Stimulated activated CD4-positive, alpha-beta T cell treated with anti-CD3 and anti-CD28 coated beads, TNF-alpha, amount 100 ng/mL, for 24 hours (primary cell): ENCODE data around the gene SHROOM4.

Source experiments
- DNase-seq, 3 experiments: peaks; one replicate each; pipeline ENCODE4 v3.0.0-alpha.2; 2020; ENCODE audit warnings: low read depth in 3 of 3

Gene SHROOM4

GRCh38 chrX:50813843-50814661 is at the start of gene SHROOM4:
Gene SHROOM4, minus strand, starts transcription at chrX:50814194. Its CDS starts 176 bp downstream, at chrX:50814018.
- DNase-seq = no peak

- DNase-seq = no peak
These were observed 49.5 kb upstream of the SHROOM4 start for GRCh38 chrX:50863471-50863870.

GRCh38 chrX:50860518-50860917 is 46.5 kb upstream of the SHROOM4 start:
- DNase-seq = no peak

- no peak for DNase-seq
These were observed 44.6 kb upstream of the SHROOM4 start for GRCh38 chrX:50858548-50858947.

- no peak for DNase-seq
These were observed 39.4 kb upstream of the SHROOM4 start for GRCh38 chrX:50853399-50853798.

- DNase-seq = no peak
These were observed 38.5 kb upstream of the SHROOM4 start for GRCh38 chrX:50852524-50852923.

- no peak for DNase-seq
These were observed 28.2 kb upstream of the SHROOM4 start for GRCh38 chrX:50842221-50842620.

GRCh38 chrX:50839730-50840129 is 25.7 kb upstream of the SHROOM4 start:
- no peak for DNase-seq

GRCh38 chrX:50838820-50839600 is 25.0 kb upstream of the SHROOM4 start:
- DNase-seq = no peak

GRCh38 chrX:50827996-50828395 is 14.0 kb upstream of the SHROOM4 start:
- DNase-seq = no peak

GRCh38 chrX:50825825-50826224 is 11.8 kb upstream of the SHROOM4 start:
- DNase-seq = no peak

GRCh38 chrX:50818986-50819385 is 5.0 kb upstream of the SHROOM4 start:
- no peak for DNase-seq

- DNase-seq = no peak
These were observed 1.1 kb upstream of the SHROOM4 start for GRCh38 chrX:50815120-50815519.

GRCh38 chrX:50814701-50815100 is 707 bp upstream of the SHROOM4 start:
- no peak for DNase-seq

GRCh38 chrX:50812995-50813842 is 775 bp downstream of the SHROOM4 start:
- DNase-seq = no peak

GRCh38 chrX:50805276-50805675 is 8.7 kb downstream of the SHROOM4 start:
- DNase-seq = no peak

- no peak for DNase-seq
These were observed 12.9 kb downstream of the SHROOM4 start for GRCh38 chrX:50801135-50801534.

- DNase-seq = no peak
These were observed 14.4 kb downstream of the SHROOM4 start for GRCh38 chrX:50799531-50799961.

- no peak for DNase-seq
These were observed 15.2 kb downstream of the SHROOM4 start for GRCh38 chrX:50798783-50799182.

GRCh38 chrX:50787099-50787498 is 26.9 kb downstream of the SHROOM4 start:
- DNase-seq = no peak

GRCh38 chrX:50780144-50780543 is 33.9 kb downstream of the SHROOM4 start:
- no peak for DNase-seq

GRCh38 chrX:50779694-50780093 is 34.3 kb downstream of the SHROOM4 start:
- no peak for DNase-seq
